Activated CD8-positive, alpha-beta memory T cell treated with anti-CD3 and anti-CD28 coated beads, Interleukin-2, amount 10 ng/mL, durations not matched to agents 7 days and 5 days (primary cell): ENCODE measurements around the gene RTN4R. TPM values are rescaled to one million over a fixed set of nuclear protein-coding genes. Genes with fewer than 3 reads are reported as not detected.
"Not testable (repeated sequence)": the region's sequence is repeated elsewhere in the genome, so short reads cannot be mapped to it uniquely, and the experiment has no call there.

Experiments used
- ATAC-seq: fragments of 150-1000 bp; cut with Tn5 transposase; one replicate; pipeline ENCODE4 v1.10.0; 2021; ENCODE audit warnings: moderate library complexity
- CTCF ChIA-PET: fragments of 350-600 bp; sonication (Branson Sonifier 250); formaldehyde crosslinking; loops from one replicate; lab custom pipeline; 2021; ENCODE audit warnings: antibody characterized with exemption; lab: Charles Lee
- DNase-seq: peaks from one replicate; pipeline ENCODE4 v3.0.0-alpha.2; 2020
- H3K27ac Mint-ChIP-seq: one replicate; pipeline ENCODE4 v1.8.0; 2021; ENCODE audit warnings: mild to moderate bottlenecking, mixed read lengths
- H3K27me3 Mint-ChIP-seq: one replicate; pipeline ENCODE4 v1.8.0; 2021; ENCODE audit warnings: mixed read lengths
- H3K36me3 Mint-ChIP-seq: one replicate; pipeline ENCODE4 v1.8.0; 2021; ENCODE audit warnings: mild to moderate bottlenecking, mixed read lengths
- H3K4me1 Mint-ChIP-seq: one replicate; pipeline ENCODE4 v1.8.0; 2021; ENCODE audit warnings: mixed read lengths
- H3K4me3 Mint-ChIP-seq: one replicate; pipeline ENCODE4 v1.8.0; 2021; ENCODE audit warnings: mild to moderate bottlenecking, moderate library complexity, mixed read lengths
- H3K9me3 Mint-ChIP-seq: one replicate; pipeline ENCODE4 v1.8.0; 2022; ENCODE audit warnings: low read depth, mixed read lengths
- total RNA-seq, 2 experiments: library from RNA; stranded (reverse); gene quantifications; one replicate each; pipeline ENCODE4 v1.2.3, GENCODE V29; 2021

Gene RTN4R
- total RNA-seq, 2 experiments from 2014 or later: 1.4 to 2.5 TPM

GRCh38 chr22:20298110-20298802, 30.1 kb upstream of the RTN4R start:
- peaks cover 28% of the 10 kb centered on the region for H3K27me3 Mint-ChIP-seq
- no peak overlapping the region for H3K27ac Mint-ChIP-seq
- ATAC-seq: no peak
- CTCF ChIA-PET: no interaction called here
- H3K4me3 Mint-ChIP-seq: peak overlapping the region; percentile 11
- no peaks in the 10 kb centered on the region for H3K4me1 Mint-ChIP-seq
- DNase-seq: no peak
- H3K9me3 Mint-ChIP-seq: no peaks in the 10 kb centered on the region
- H3K36me3 Mint-ChIP-seq: no peaks in the 10 kb centered on the region

- Mint-ChIP-seq H3K9me3 (no peaks in the 10 kb centered on the region), H3K4me3 (peak overlapping the region; percentile 11), H3K4me1 (no peaks in the 10 kb centered on the region), H3K36me3 (no peaks in the 10 kb centered on the region), H3K27me3 (peaks cover 26% of the 10 kb centered on the region), H3K27ac (no peak overlapping the region)
- ATAC-seq (no peak), DNase-seq (no peak)
- CTCF ChIA-PET: no interaction called here
These were observed 29.4 kb upstream of the RTN4R start for GRCh38 chr22:20297414-20298109.

GRCh38 chr22:20296598-20296997, 28.5 kb upstream of the RTN4R start:
- no peaks in the 10 kb centered on the region for H3K36me3 Mint-ChIP-seq
- peaks cover 25% of the 10 kb centered on the region for H3K27me3 Mint-ChIP-seq
- no peaks in the 10 kb centered on the region for H3K9me3 Mint-ChIP-seq
- DNase-seq (no peak), ATAC-seq (no peak)
- H3K27ac Mint-ChIP-seq: no peak overlapping the region
- no peaks in the 10 kb centered on the region for H3K4me1 Mint-ChIP-seq
- CTCF ChIA-PET: no interaction called here
- H3K4me3 Mint-ChIP-seq: no peak overlapping the region

- no peak overlapping the region for H3K27ac Mint-ChIP-seq
- H3K4me3 Mint-ChIP-seq: no peak overlapping the region
- H3K9me3 Mint-ChIP-seq: no peaks in the 10 kb centered on the region
- peaks cover 14% of the 10 kb centered on the region for H3K27me3 Mint-ChIP-seq
- CTCF ChIA-PET: interaction anchor here (0.8 to 1.4 kb wide), 4 partner anchors 10 to 139 kb away, joined by 3 read pairs; no protein-coding TSS in a partner anchor
- no peaks in the 10 kb centered on the region for H3K4me1 Mint-ChIP-seq
- no peak for ATAC-seq
- DNase-seq: no peak
- H3K36me3 Mint-ChIP-seq: no peaks in the 10 kb centered on the region
These were observed 27.3 kb upstream of the RTN4R start for GRCh38 chr22:20295262-20296064.

- H3K9me3 Mint-ChIP-seq: no peaks in the 10 kb centered on the region
- peaks cover 10% of the 10 kb centered on the region for H3K27me3 Mint-ChIP-seq
- H3K4me3 Mint-ChIP-seq: no peak overlapping the region
- H3K4me1 Mint-ChIP-seq: no peaks in the 10 kb centered on the region
- no peak for DNase-seq
- H3K36me3 Mint-ChIP-seq: no peaks in the 10 kb centered on the region
- ATAC-seq: no peak
- CTCF ChIA-PET: interaction anchor here (1.7 kb wide), 1 partner anchor 136 kb away, joined by 4 read pairs; no protein-coding TSS in a partner anchor
- H3K27ac Mint-ChIP-seq: no peak overlapping the region
These were observed 24.6 kb upstream of the RTN4R start for GRCh38 chr22:20292673-20293232.

GRCh38 chr22:20292108-20292507, 24.0 kb upstream of the RTN4R start:
- Mint-ChIP-seq H3K27ac (no peak overlapping the region), H3K36me3 (no peaks in the 10 kb centered on the region), H3K27me3 (peaks cover 6% of the 10 kb centered on the region)

GRCh38 chr22:20291604-20292063, 23.5 kb upstream of the RTN4R start:
- ATAC-seq (no peak), DNase-seq (no peak)
- CTCF ChIA-PET: interaction anchor here (0.9 to 1.7 kb wide), 2 partner anchors 8 to 135 kb away, joined by 3 to 4 read pairs; no protein-coding TSS in a partner anchor
- Mint-ChIP-seq H3K27ac (no peak overlapping the region), H3K4me1 (no peaks in the 10 kb centered on the region), H3K9me3 (no peaks in the 10 kb centered on the region), H3K4me3 (no peak overlapping the region), H3K36me3 (no peaks in the 10 kb centered on the region), H3K27me3 (peaks cover 5% of the 10 kb centered on the region)

More at GRCh38 chr22:20292108-20292507, 24.0 kb upstream of the RTN4R start:
- H3K4me1 Mint-ChIP-seq: no peaks in the 10 kb centered on the region
- H3K4me3 Mint-ChIP-seq: no peak overlapping the region
- CTCF ChIA-PET: interaction anchor here (1.7 kb wide), 1 partner anchor 135 kb away, joined by 4 read pairs; no protein-coding TSS in a partner anchor
- ATAC-seq (no peak), DNase-seq (no peak)
- H3K9me3 Mint-ChIP-seq: no peaks in the 10 kb centered on the region

GRCh38 chr22:20291249-20291586, 23.1 kb upstream of the RTN4R start:
- H3K27ac Mint-ChIP-seq: no peak overlapping the region
- peaks cover 4% of the 10 kb centered on the region for H3K27me3 Mint-ChIP-seq
- ATAC-seq: no peak
- no peaks in the 10 kb centered on the region for H3K9me3 Mint-ChIP-seq
- no peak overlapping the region for H3K4me3 Mint-ChIP-seq
- CTCF ChIA-PET: interaction anchor here (0.9 kb wide), 1 partner anchor 8 kb away, joined by 3 read pairs; no protein-coding TSS in a partner anchor
- H3K4me1 Mint-ChIP-seq: no peaks in the 10 kb centered on the region
- no peaks in the 10 kb centered on the region for H3K36me3 Mint-ChIP-seq
- no peak for DNase-seq

- H3K4me1 Mint-ChIP-seq: no peaks in the 10 kb centered on the region
- H3K27me3 Mint-ChIP-seq: peaks cover 4% of the 10 kb centered on the region
- no peaks in the 10 kb centered on the region for H3K36me3 Mint-ChIP-seq
- CTCF ChIA-PET: interaction anchor here (0.9 to 1.2 kb wide), 2 partner anchors 8 to 134 kb away, joined by 3 to 4 read pairs; no protein-coding TSS in a partner anchor
- H3K4me3 Mint-ChIP-seq: no peak overlapping the region
- ATAC-seq: no peak
- no peaks in the 10 kb centered on the region for H3K9me3 Mint-ChIP-seq
- no peak overlapping the region for H3K27ac Mint-ChIP-seq
- no peak for DNase-seq
These were observed 22.6 kb upstream of the RTN4R start for GRCh38 chr22:20290578-20291248.

GRCh38 chr22:20290045-20290392, 21.9 kb upstream of the RTN4R start:
- peaks cover 4% of the 10 kb centered on the region for H3K27me3 Mint-ChIP-seq
- CTCF ChIA-PET: interaction anchor here (1.2 kb wide), 1 partner anchor 133 kb away, joined by 4 read pairs; no protein-coding TSS in a partner anchor
- no peaks in the 10 kb centered on the region for H3K36me3 Mint-ChIP-seq
- no peaks in the 10 kb centered on the region for H3K4me1 Mint-ChIP-seq
- no peak overlapping the region for H3K27ac Mint-ChIP-seq
- DNase-seq (no peak), ATAC-seq (no peak)
- no peak overlapping the region for H3K4me3 Mint-ChIP-seq
- H3K9me3 Mint-ChIP-seq: no peaks in the 10 kb centered on the region

GRCh38 chr22:20289182-20290044, 21.3 kb upstream of the RTN4R start:
- H3K9me3 Mint-ChIP-seq, DNase-seq, ATAC-seq, H3K27ac Mint-ChIP-seq, H3K4me1 Mint-ChIP-seq, H3K36me3 Mint-ChIP-seq, H3K27me3 Mint-ChIP-seq, H3K4me3 Mint-ChIP-seq: not testable (repeated sequence)
- CTCF ChIA-PET: interaction anchor here (1.2 kb wide), 1 partner anchor 132 kb away, joined by 4 read pairs; no protein-coding TSS in a partner anchor
